SK-N-SH treated with all-trans-retinoic acid at 6 μM for 48 hours (cell line): ENCODE measurements around the gene SYTL2.

Source experiments
- ATAC-seq: fragments of 200-7000 bp; cut with Tn5 transposase; 3 replicates; pipeline ENCODE4 v1.9.1; 2020; ENCODE audit warnings: mild to moderate bottlenecking, moderate library complexity
- ARNTL ChIP-seq: fragments of 450-650 bp; formaldehyde crosslinking; IDR thresholded peaks from 2 replicates; pipeline ENCODE4 v1.5.0; 2020; ENCODE audit warnings: low read depth, mild to moderate bottlenecking, moderate library complexity, borderline replicate concordance
- BACH2 ChIP-seq: fragments of 250-450 bp; sonication (Bioruptor Pico); IDR thresholded peaks from 2 replicates; pipeline ENCODE4 v1.9.0; 2021; ENCODE audit warnings: mild to moderate bottlenecking, borderline replicate concordance
- CREB5 ChIP-seq: fragments of 250-450 bp; sonication (Bioruptor Pico); IDR thresholded peaks from 2 replicates; pipeline ENCODE4 v1.5.1; 2020; ENCODE audit warnings: low read depth, mild to moderate bottlenecking, moderate library complexity
- CSDC2 ChIP-seq: fragments of 250-450 bp; sonication (Bioruptor Pico); IDR thresholded peaks from 2 replicates; pipeline ENCODE4 v1.5.0; 2020; ENCODE audit warnings: mild to moderate bottlenecking, moderate library complexity
- CSRNP3 ChIP-seq: fragments of 250-450 bp; sonication (Bioruptor Pico); IDR thresholded peaks from 2 replicates; pipeline ENCODE4 v1.5.1; 2021; ENCODE audit warnings: mild to moderate bottlenecking, moderate library complexity
- ESRRG ChIP-seq: fragments of 250-450 bp; sonication (Bioruptor Pico); IDR thresholded peaks from 2 replicates; pipeline ENCODE4 v1.6.1; 2021; ENCODE audit warnings: mild to moderate bottlenecking
- GLIS3 ChIP-seq: fragments of 250-450 bp; sonication (Bioruptor Pico); IDR thresholded peaks from 2 replicates; pipeline ENCODE4 v1.5.0; 2020; ENCODE audit warnings: mild to moderate bottlenecking, moderate library complexity
- ISL1 ChIP-seq: fragments of 250-450 bp; sonication (Bioruptor Pico); IDR thresholded peaks from 2 replicates; pipeline ENCODE4 v2.1.2; 2022; ENCODE audit warnings: mild to moderate bottlenecking, moderate library complexity
- OSR1 ChIP-seq: fragments of 250-450 bp; sonication (Bioruptor Pico); IDR thresholded peaks from 2 replicates; pipeline ENCODE4 v1.8.0; 2022; ENCODE audit warnings: moderate library complexity, mild to moderate bottlenecking, inconsistent platforms
- PATZ1 ChIP-seq: fragments of 250-450 bp; sonication (Bioruptor Pico); IDR thresholded peaks from 2 replicates; pipeline ENCODE4 v1.8.0; 2020; ENCODE audit warnings: mild to moderate bottlenecking, moderate library complexity, borderline replicate concordance
- POU6F1 ChIP-seq: fragments of 250-450 bp; sonication (Bioruptor Pico); IDR thresholded peaks from 2 replicates; pipeline ENCODE4 v1.8.0; 2021; ENCODE audit warnings: low read depth, mild to moderate bottlenecking, moderate library complexity, borderline replicate concordance
- RARB ChIP-seq: fragments of 250-450 bp; sonication (Bioruptor Pico); IDR thresholded peaks from 2 replicates; pipeline ENCODE4 v1.8.0; 2021; ENCODE audit warnings: mild to moderate bottlenecking, moderate library complexity
- SNAI2 ChIP-seq: fragments of 250-450 bp; sonication (Bioruptor Pico); IDR thresholded peaks from 2 replicates; pipeline ENCODE4 v1.5.0; 2020; ENCODE audit warnings: mild to moderate bottlenecking, moderate library complexity
- TOX ChIP-seq: fragments of 250-450 bp; sonication (Bioruptor Pico); IDR thresholded peaks from 2 replicates; pipeline ENCODE4 v1.8.0; 2021; ENCODE audit warnings: mild to moderate bottlenecking, moderate library complexity, borderline replicate concordance
- ZC3H10 ChIP-seq: fragments of 250-450 bp; sonication (Bioruptor Pico); IDR thresholded peaks from 2 replicates; pipeline ENCODE4 v1.5.1; 2021; ENCODE audit warnings: mild to moderate bottlenecking, moderate library complexity
- ZFP3 ChIP-seq: fragments of 250-450 bp; sonication (Bioruptor Pico); IDR thresholded peaks from 2 replicates; pipeline ENCODE4 v1.5.0; 2020; ENCODE audit warnings: mild to moderate bottlenecking, moderate library complexity
- ZFP30 ChIP-seq: fragments of 450-650 bp; formaldehyde crosslinking; IDR thresholded peaks from 2 replicates; pipeline ENCODE4 v1.5.0; 2022; ENCODE audit warnings: mild to moderate bottlenecking, moderate library complexity
- ZNF565 ChIP-seq: fragments of 450-650 bp; formaldehyde crosslinking; conservative IDR thresholded peaks from 2 replicates; pipeline ENCODE4 v1.5.0; 2020; ENCODE audit warnings: low read depth, mild to moderate bottlenecking, moderate library complexity
- ZNF70 ChIP-seq: fragments of 450-650 bp; formaldehyde crosslinking; IDR thresholded peaks from 2 replicates; pipeline ENCODE4 v1.5.0; 2020; ENCODE audit warnings: mild to moderate bottlenecking, moderate library complexity
- ZNF8 ChIP-seq: fragments of 450-650 bp; formaldehyde crosslinking; IDR thresholded peaks from 2 replicates; pipeline ENCODE4 v1.5.0; 2020; ENCODE audit warnings: mild to moderate bottlenecking, moderate library complexity

Gene SYTL2

GRCh38 chr11:85809863-85810262, 1.1 kb downstream of the SYTL2 start (continued):
- TF ChIP-seq CSRNP3 (CRISPR knock-in tag) = no peak
- TF ChIP-seq ZNF565 (CRISPR knock-in tag) = no peak
- TF ChIP-seq POU6F1 = no peak
- TF ChIP-seq ISL1 (CRISPR knock-in tag) = no peak

GRCh38 chr11:85809191-85809590, 1.8 kb downstream of the SYTL2 start:
- ATAC-seq = no peak
- TF ChIP-seq PATZ1 (CRISPR knock-in tag) = no peak
- no peak for TF ChIP-seq ISL1 (CRISPR knock-in tag)
- TF ChIP-seq CREB5 (CRISPR knock-in tag) = no peak
- no peak for TF ChIP-seq BACH2
- no peak for TF ChIP-seq ZFP30
- TF ChIP-seq ESRRG (CRISPR knock-in tag) = no peak
- no peak for TF ChIP-seq GLIS3 (CRISPR knock-in tag)
- no peak for TF ChIP-seq ZNF8 (CRISPR knock-in tag)
- TF ChIP-seq CSRNP3 (CRISPR knock-in tag) = no peak

- ATAC-seq = no peak
Observed at GRCh38 chr11:85806876-85807275, 4.1 kb downstream of the SYTL2 start.

GRCh38 chr11:85806016-85806415, 4.9 kb downstream of the SYTL2 start:
- TF ChIP-seq ARNTL (CRISPR knock-in tag) (no peak), BACH2 (no peak), GLIS3 (CRISPR knock-in tag) (no peak), RARB (CRISPR knock-in tag) (no peak), ZNF8 (CRISPR knock-in tag) (no peak), ESRRG (CRISPR knock-in tag) (no peak), ZNF565 (CRISPR knock-in tag) (no peak), SNAI2 (no peak), ISL1 (CRISPR knock-in tag) (no peak), ZNF70 (CRISPR knock-in tag) (no peak), ZC3H10 (no peak), ZFP3 (CRISPR knock-in tag) (no peak)
- no peak for ATAC-seq

More at GRCh38 chr11:85806876-85807275, 4.1 kb downstream of the SYTL2 start:
- no peak for TF ChIP-seq OSR1 (CRISPR knock-in tag)
- TF ChIP-seq, all 23 proteins: peak for 0

GRCh38 chr11:85805387-85805786, 5.6 kb downstream of the SYTL2 start:
- peak; percentile 59 for ATAC-seq
- TF ChIP-seq TOX (CRISPR knock-in tag) = no peak
- TF ChIP-seq POU6F1 = no peak
- no peak for TF ChIP-seq CSDC2 (CRISPR knock-in tag)
- no peak for TF ChIP-seq ARNTL (CRISPR knock-in tag)
